GM12873 (cell line): Measurements from ENCODE around the gene ARID4A.

Experiments
- TF ChIP-seq, protein P1 (sequence below): IDR thresholded peaks from 2 replicates; pipeline ENCODE4 v1.5.1; 2012; ENCODE audit warnings: low read depth, mild to moderate bottlenecking, moderate library complexity, low read length, control low read depth; ENCODE audit not compliant: insufficient read depth; ENCODE audit errors: missing control alignments

Gene ARID4A

DNA sequence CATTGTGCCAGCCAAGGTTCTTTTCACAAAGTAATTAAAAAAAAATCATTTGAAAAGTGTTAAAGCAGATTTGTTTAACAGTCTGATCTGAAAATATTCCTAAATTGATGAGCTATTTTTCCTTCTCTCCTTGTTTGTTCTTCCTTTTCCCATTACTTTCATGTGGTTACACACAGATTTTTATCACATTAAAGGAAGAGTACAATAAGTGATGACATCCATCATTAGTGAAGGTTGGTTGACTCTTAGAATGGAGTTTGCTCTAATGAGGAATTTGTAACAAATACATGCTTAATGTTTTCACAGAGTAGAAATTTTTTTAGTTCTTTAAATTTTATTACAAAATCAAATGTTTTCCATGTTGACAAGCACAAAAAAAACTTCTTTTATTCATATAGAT, 78.4 kb downstream of the ARID4A start:
- TF ChIP-seq, protein P1, sequence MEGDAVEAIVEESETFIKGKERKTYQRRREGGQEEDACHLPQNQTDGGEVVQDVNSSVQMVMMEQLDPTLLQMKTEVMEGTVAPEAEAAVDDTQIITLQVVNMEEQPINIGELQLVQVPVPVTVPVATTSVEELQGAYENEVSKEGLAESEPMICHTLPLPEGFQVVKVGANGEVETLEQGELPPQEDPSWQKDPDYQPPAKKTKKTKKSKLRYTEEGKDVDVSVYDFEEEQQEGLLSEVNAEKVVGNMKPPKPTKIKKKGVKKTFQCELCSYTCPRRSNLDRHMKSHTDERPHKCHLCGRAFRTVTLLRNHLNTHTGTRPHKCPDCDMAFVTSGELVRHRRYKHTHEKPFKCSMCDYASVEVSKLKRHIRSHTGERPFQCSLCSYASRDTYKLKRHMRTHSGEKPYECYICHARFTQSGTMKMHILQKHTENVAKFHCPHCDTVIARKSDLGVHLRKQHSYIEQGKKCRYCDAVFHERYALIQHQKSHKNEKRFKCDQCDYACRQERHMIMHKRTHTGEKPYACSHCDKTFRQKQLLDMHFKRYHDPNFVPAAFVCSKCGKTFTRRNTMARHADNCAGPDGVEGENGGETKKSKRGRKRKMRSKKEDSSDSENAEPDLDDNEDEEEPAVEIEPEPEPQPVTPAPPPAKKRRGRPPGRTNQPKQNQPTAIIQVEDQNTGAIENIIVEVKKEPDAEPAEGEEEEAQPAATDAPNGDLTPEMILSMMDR: no peak

DNA sequence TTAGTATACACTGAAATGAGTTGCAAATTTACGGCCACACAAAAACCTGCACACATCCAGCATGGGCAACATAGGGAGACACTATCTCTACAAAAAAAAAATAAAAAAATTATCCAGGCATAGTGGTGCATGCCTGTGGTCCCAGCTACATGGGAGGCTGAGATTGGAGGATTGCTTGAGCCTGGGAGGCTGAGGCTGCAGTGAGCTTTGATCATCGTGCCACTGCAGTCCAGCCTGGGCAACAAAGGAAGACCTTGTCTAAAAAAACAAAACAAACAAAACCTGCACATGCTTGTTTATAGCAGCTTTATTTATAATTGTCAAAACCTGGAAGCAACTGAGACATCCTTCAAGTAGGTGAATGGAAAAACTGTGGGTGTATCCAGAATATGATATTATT, 92.5 kb downstream of the ARID4A start:
- TF ChIP-seq, protein P1: no peak

DNA sequence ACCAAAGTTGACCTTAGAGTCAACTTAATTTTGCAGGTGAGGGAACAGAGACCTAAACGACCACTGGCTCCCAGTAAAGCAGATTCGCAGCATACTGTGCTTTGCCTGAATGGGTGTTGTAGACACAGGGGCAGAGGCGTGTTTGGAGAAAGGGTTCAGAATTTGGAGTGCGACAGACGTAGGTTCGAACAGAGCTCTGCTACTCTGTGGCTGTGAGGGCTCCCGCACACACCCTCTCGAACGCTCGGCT, 97.1 kb downstream of the ARID4A start:
- TF ChIP-seq, protein P1: no peak

DNA sequence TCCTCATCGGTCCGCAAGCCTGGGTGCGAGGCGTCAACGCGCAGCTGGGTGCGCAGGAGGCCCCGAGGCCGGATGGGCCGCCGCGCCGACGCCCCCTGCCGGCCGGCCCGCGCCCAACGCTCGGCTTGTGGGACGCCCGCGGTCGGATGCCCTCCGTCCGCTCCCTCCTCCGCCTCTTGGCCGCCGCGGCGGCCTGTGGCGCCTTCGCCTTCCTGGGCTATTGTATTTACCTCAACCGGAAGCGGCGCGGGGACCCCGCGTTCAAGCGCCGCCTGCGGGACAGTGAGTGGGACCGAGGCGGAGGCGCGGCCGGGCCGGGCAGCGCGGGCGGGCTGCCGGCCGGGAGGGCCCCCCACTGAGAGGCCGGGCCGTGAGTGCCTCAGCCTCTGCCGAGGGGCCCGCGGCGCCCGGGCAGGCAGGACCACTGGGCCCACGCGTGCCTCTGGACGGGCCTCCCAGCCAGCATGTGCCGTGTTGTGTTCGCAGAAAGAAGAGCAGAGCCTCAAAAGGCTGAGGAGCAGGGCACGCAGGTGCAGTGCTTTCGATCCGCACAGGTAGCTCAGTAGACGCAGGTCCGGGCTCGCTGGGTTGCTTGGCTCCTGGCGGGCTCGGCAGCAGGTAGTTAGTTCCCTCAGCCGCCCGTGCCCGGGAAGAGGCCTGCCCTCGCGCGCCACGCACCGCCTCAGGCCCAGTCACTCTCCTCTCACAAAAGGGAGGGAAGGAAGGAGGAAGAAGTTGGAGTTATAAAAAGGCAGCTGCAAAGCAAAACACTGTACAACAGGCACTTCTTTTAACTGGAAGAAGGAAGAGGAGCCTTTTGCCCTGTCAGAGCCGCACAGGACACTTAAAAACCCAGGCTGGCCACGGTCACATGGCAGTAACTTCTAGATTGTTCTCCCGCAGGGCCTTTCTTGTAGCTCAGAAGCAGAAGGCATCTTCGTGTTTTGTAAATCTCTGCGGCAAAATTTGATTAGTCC, 97.7 kb downstream of the ARID4A start, which contains the start of gene TOMM20L:
TSS of gene TOMM20L (plus strand) at position 119 of the 977 bp plus-strand sequence. CDS start at position 147, 28 bp downstream.
- TF ChIP-seq, protein P1: peak; percentile 80

DNA sequence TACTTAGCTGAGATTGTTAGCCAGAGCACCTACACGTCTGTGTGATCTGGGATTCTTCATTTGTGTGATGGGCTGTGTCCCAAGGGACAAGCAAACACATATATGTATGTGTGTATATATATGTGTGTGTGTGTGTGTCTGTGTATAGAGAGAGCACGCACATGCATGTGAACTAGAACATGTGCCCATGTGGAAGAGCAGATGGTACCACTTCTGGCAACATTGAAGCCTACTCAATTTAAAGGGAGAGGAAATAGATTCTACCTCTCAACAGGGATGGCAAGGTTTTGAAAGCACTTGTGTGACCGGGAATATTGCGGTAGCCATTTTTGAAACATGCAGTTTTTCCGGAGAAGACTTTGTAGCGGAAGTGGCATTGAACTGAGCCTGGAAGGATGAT, 98.8 kb downstream of the ARID4A start:
- TF ChIP-seq, protein P1: no peak

DNA sequence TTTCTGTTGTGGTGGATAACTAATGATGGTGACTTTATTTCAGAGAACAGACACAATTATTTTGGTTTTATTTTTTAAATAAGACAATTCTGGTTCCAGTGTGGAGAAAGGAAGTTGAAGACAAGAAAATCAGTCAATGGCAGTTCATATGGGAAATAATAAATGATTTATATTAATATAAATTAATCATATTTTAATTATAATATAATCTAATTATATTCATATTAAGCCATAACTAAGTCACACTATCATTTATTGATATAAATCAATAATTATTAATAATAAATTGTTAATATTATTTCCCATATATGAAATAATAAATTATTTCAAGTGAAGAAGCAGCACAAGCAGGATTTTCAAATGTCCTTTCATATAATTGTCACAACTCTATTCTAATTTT, 100.1 kb downstream of the ARID4A start:
- TF ChIP-seq, protein P1: no peak

DNA sequence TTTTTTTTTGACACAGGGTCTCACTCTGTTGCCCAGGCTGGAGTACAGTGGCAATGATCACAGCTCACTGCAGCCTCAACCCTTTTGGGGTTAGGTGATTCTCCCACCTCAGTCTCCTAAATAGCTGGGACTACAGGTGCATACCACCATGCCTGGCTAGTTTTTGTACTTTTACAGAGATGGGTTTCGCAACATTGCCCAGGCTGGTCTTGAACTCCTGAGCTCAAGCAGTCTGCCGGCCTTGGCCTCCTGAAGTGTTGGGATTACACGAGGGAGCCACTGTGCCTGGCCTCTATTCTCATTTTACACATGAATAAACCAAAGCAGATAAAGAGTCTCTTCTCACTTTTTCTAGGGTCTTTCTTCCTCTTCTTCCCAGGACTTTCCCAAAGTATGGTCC, 100.5 kb downstream of the ARID4A start:
- TF ChIP-seq, protein P1: no peak
